Adipose tissue (tissue), 3 donors: ENCODE data around the gene PTRH1. TPM values are rescaled to one million over a fixed set of nuclear protein-coding genes. Genes with fewer than 3 reads are reported as not detected.

Experiments used
- H3K27ac ChIP-seq: one replicate; pipeline ENCODE4 v1.5.1; 2013; ENCODE audit warnings: low read depth, low read length
- WGBS, 3 donors: extraction: QIAGEN DNeasy Blood & Tissue Kit; methylation state at CpG; one replicate each; pipeline ENCODE4 v1.1.7; 2013; 5-methylcytosine and 5-hydroxymethylcytosine counted together
- polyA plus RNA-seq, 3 donors: library from polyadenylated mRNA; stranded (reverse); fragments of 200-250 nt; gene quantifications; one replicate each; pipeline ENCODE4 v1.2.3, GENCODE V29; 2013
- donor health status: healthy with polysubstance abuse.
- donor health status: Bipolar disorder and iron deficiency.
- donor health status: healthy.

Gene PTRH1
- polyA plus RNA-seq, 3 donors = 12.1 to 55.6 (median 24.6) TPM

GRCh38 chr9:127705577-127706379 is 9.7 kb downstream of the PTRH1 start:
- WGBS, 3 donors = 68 to 84% (median 78%) methylated on average over 12 of the region's 12 CpGs
- no peak overlapping the region for H3K27ac ChIP-seq

- 77 to 95% (median 79%) methylated on average over 9 of the region's 9 CpGs for WGBS, 3 donors
- H3K27ac ChIP-seq = no peak overlapping the region
Observed at GRCh38 chr9:127703289-127703946, 12.0 kb downstream of the PTRH1 start.

- H3K27ac ChIP-seq = no peak overlapping the region
- WGBS, 3 donors = 55 to 87% (median 78%) methylated on average over 5 of the region's 5 CpGs
Observed at GRCh38 chr9:127700594-127701255, 14.7 kb downstream of the PTRH1 start.

- WGBS, 3 donors = 95 to 100% (median 97%) methylated on average over 2 of the region's 2 CpGs
- no peak overlapping the region for H3K27ac ChIP-seq
Observed at GRCh38 chr9:127700140-127700539, 15.3 kb downstream of the PTRH1 start.

- H3K27ac ChIP-seq = no peak overlapping the region
- WGBS, 3 donors = 12 to 15% (median 13%) methylated on average over 40 to 41 of the region's 41 CpGs
Observed at GRCh38 chr9:127698985-127699670, 16.3 kb downstream of the PTRH1 start.

GRCh38 chr9:127698386-127698785 is 17.1 kb downstream of the PTRH1 start:
- H3K27ac ChIP-seq = no peak overlapping the region
- WGBS, 3 donors = 92 to 95% (median 94%) methylated on average over 5 of the region's 5 CpGs

- 82 to 89% (median 85%) methylated on average over 5 of the region's 5 CpGs for WGBS, 3 donors
- no peak overlapping the region for H3K27ac ChIP-seq
Observed at GRCh38 chr9:127697575-127697974, 17.9 kb downstream of the PTRH1 start.

- 60 to 78% (median 70%) methylated on average over 9 of the region's 9 CpGs for WGBS, 3 donors
- no peak overlapping the region for H3K27ac ChIP-seq
Observed at GRCh38 chr9:127694890-127695720, 20.4 kb downstream of the PTRH1 start.

- 89 to 96% (median 92%) methylated on average over 4 of the region's 4 CpGs for WGBS, 3 donors
- no peak overlapping the region for H3K27ac ChIP-seq
Observed at GRCh38 chr9:127693697-127694096, 21.8 kb downstream of the PTRH1 start.

- no peak overlapping the region for H3K27ac ChIP-seq
- WGBS, 3 donors = 90 to 91% (median 90%) methylated on average over 10 of the region's 10 CpGs
Observed at GRCh38 chr9:127693143-127693542, 22.3 kb downstream of the PTRH1 start.

GRCh38 chr9:127692071-127692470 is 23.4 kb downstream of the PTRH1 start:
- 87 to 89% (median 88%) methylated on average over 20 of the region's 20 CpGs for WGBS, 3 donors
- no peak overlapping the region for H3K27ac ChIP-seq

- WGBS, 3 donors = 93 to 94% (median 94%) methylated on average over 10 of the region's 10 CpGs
- H3K27ac ChIP-seq = no peak overlapping the region
Observed at GRCh38 chr9:127690735-127691134, 24.7 kb downstream of the PTRH1 start.

GRCh38 chr9:127689329-127690000 is 26.0 kb downstream of the PTRH1 start:
- H3K27ac ChIP-seq = no peak overlapping the region
- 86 to 97% (median 88%) methylated on average over 13 of the region's 13 CpGs for WGBS, 3 donors

- H3K27ac ChIP-seq = no peak overlapping the region
- 69 to 84% (median 83%) methylated on average over 6 of the region's 6 CpGs for WGBS, 3 donors
Observed at GRCh38 chr9:127686461-127687393, 28.7 kb downstream of the PTRH1 start.

GRCh38 chr9:127684576-127684975 is 30.9 kb downstream of the PTRH1 start:
- WGBS, 3 donors = 88 to 94% (median 91%) methylated on average over 4 of the region's 4 CpGs
- H3K27ac ChIP-seq = no peak overlapping the region

- 86 to 95% (median 90%) methylated on average over 5 of the region's 5 CpGs for WGBS, 3 donors
- no peak overlapping the region for H3K27ac ChIP-seq
Observed at GRCh38 chr9:127683723-127684122, 31.7 kb downstream of the PTRH1 start.
